Upper lobe of left lung (tissue), 4 donors: ENCODE data around the gene MRPL23.

Experiments used
- CTCF ChIP-seq, 6 experiments: fragments of 450-650 bp in 4 of 6; fragments of 200-600 bp in 2 of 6; sonication (generic) in 2 of 6; IDR thresholded peaks; one replicate each; pipeline ENCODE4 v1.5.1; 2016 to 2019; ENCODE audit warnings: antibody characterized with exemption in 6 of 6
- POLR2AphosphoS5 ChIP-seq, 2 donors: sonication (generic); formaldehyde crosslinking; IDR thresholded peaks; one replicate each; pipeline ENCODE4 v1.5.1; 2017; ENCODE audit warnings: antibody characterized with exemption in 2 of 2

- TF ChIP-seq CTCF (IDR thresholded peaks at IDR 0.05) (no peak), POLR2AphosphoS5 (IDR thresholded peaks at IDR 0.05) (no peak)
Observed at GRCh38 chr11:1959786-1960185, 12.7 kb downstream of the MRPL23 start.
